HCT116 (cell line): ENCODE results near the gene CATSPERD. TPM values are rescaled to one million over a fixed set of nuclear protein-coding genes. Genes with fewer than 3 reads are reported as not detected.

Experiments used
- ATAC-seq: fragments of 200-7000 bp; cut with Tn5 transposase; 2 replicates; pipeline ENCODE4 v1.9.1; 2020; ENCODE audit warnings: mild to moderate bottlenecking, moderate library complexity
- BruUV-seq: library from RNA; stranded (reverse); fragments of 400-500 nt; replicated peaks from 2 replicates; lab custom pipeline; 2021; lab: Mats Ljungman, UMichigan
- CTCF ChIA-PET: fragments of 300-600 bp; sonication (Branson Sonifier 250); formaldehyde crosslinking; loops from one replicate; lab custom pipeline; 2021; ENCODE audit warnings: antibody characterized with exemption; lab: Charles Lee
- POLR2A ChIA-PET: fragments of 300-600, 350-600 bp; sonication (Branson Sonifier 250); formaldehyde crosslinking; loops from one replicate; lab custom pipeline; 2021; ENCODE audit warnings: antibody characterized with exemption; lab: Charles Lee
- RAD21 ChIA-PET, 2 experiments: fragments of 300-600 bp; sonication (Branson Sonifier 250); formaldehyde crosslinking; loops; one replicate each; lab custom pipeline; 2023; ENCODE audit warnings: low total read pairs in 2 of 2; ENCODE audit not compliant: uncharacterized antibody in 2 of 2, unreplicated experiment in 2 of 2, low non-redundant PET in 1 of 2; lab: Charles Lee
- DNase-seq: peaks from one replicate; pipeline ENCODE4 v3.0.0-alpha.2; 2010; ENCODE audit warnings: low read depth, low spot score
- H2AFZ ChIP-seq: fragments of 200-600 bp; shearing (Covaris generic), sonication (generic); 2 replicates; pipeline ENCODE4 v1.6.1; 2017; ENCODE audit warnings: low read depth, mixed run types, mixed read lengths, antibody characterized with exemption, low read length; ENCODE audit not compliant: poor library complexity, severe bottlenecking
- H3K27ac ChIP-seq: 2 replicates; pipeline ENCODE4 v1.5.1; 2012; ENCODE audit warnings: low read depth, low read length
- H3K27me3 ChIP-seq: fragments of 200-600 bp; sonication (generic); 2 replicates; pipeline ENCODE4 v1.6.1; 2016; ENCODE audit warnings: mixed run types, low read length, mixed read lengths; ENCODE audit not compliant: insufficient read depth
- H3K36me3 ChIP-seq, 2 experiments: fragments of 200-500 bp in 1 of 2; fragments of 200-600 bp in 1 of 2; sonication (Bioruptor generic) in 1 of 2; sonication (generic) in 1 of 2; 2 replicates each; pipeline versions ENCODE4 v1.5.1 to v1.6.1; 2014 to 2016; ENCODE audit warnings: low read length in 2 of 2, inconsistent platforms in 1 of 2, mixed read lengths in 1 of 2, mixed run types in 1 of 2; ENCODE audit not compliant: insufficient read depth in 2 of 2, control insufficient read depth in 1 of 2
- H3K4me1 ChIP-seq, 2 experiments: fragments of 200-600 bp in 1 of 2; sonication (generic) in 1 of 2; 2 replicates each; pipeline versions ENCODE4 v1.5.1 to v1.6.1; 2012 to 2017; ENCODE audit warnings: low read length in 2 of 2, inconsistent platforms in 1 of 2, mild to moderate bottlenecking in 1 of 2, mixed read lengths in 1 of 2, mixed run types in 1 of 2, moderate library complexity in 1 of 2; ENCODE audit not compliant: insufficient read depth in 2 of 2, control insufficient read depth in 1 of 2
- H3K4me2 ChIP-seq: fragments of 200-600 bp; sonication (generic); 2 replicates; pipeline ENCODE4 v1.6.1; 2017; ENCODE audit warnings: mixed run types, low read length, mixed read lengths
- H3K4me3 ChIP-seq, 2 experiments: fragments of 200-600 bp in 1 of 2; sonication (generic) in 1 of 2; replicated peaks in 1 of 2; 2 replicates each; pipeline ENCODE4 v1.5.1; 2011 to 2016; ENCODE audit warnings: low read length in 2 of 2, control low read depth in 1 of 2, low read depth in 1 of 2, mild to moderate bottlenecking in 1 of 2, mixed read lengths in 1 of 2, mixed run types in 1 of 2
- H3K79me2 ChIP-seq: fragments of 200-600 bp; sonication (generic); 2 replicates; pipeline ENCODE4 v1.6.1; 2017; ENCODE audit warnings: mild to moderate bottlenecking, mixed run types, low read length, moderate library complexity, mixed read lengths; ENCODE audit not compliant: insufficient read depth
- H3K9ac ChIP-seq: fragments of 200-600 bp; sonication (generic); 2 replicates; pipeline ENCODE4 v1.6.1; 2016; ENCODE audit warnings: low read length, mixed read lengths
- H3K9me2 ChIP-seq: fragments of 200-600 bp; sonication (generic), shearing (Covaris generic); 2 replicates; pipeline ENCODE4 v1.6.1; 2017; ENCODE audit warnings: mixed run types, mild to moderate bottlenecking, moderate library complexity; ENCODE audit not compliant: insufficient read depth
- H3K9me3 ChIP-seq, 2 experiments: fragments of 200-500 bp in 1 of 2; fragments of 200-600 bp in 1 of 2; sonication (Bioruptor generic) in 1 of 2; sonication (generic) in 1 of 2; 2 replicates each; pipeline ENCODE4 v1.6.1; 2014 to 2017; ENCODE audit warnings: low read length in 2 of 2, mixed read lengths in 2 of 2, inconsistent platforms in 1 of 2, low read depth in 1 of 2, mild to moderate bottlenecking in 1 of 2, mixed run types in 1 of 2, moderate library complexity in 1 of 2; ENCODE audit not compliant: control insufficient read depth in 1 of 2, insufficient read depth in 1 of 2
- H4K20me1 ChIP-seq: fragments of 200-600 bp; sonication (generic), shearing (Covaris generic); 2 replicates; pipeline ENCODE4 v1.6.1; 2017; ENCODE audit warnings: mixed run types, mild to moderate bottlenecking, moderate library complexity; ENCODE audit not compliant: insufficient read depth
- ATF3 ChIP-seq: IDR thresholded peaks from 2 replicates; pipeline ENCODE4 v1.6.1; 2012
- CBX3 ChIP-seq: IDR thresholded peaks from 2 replicates; pipeline ENCODE4 v1.6.1; 2012; ENCODE audit warnings: low read depth
- EGR1 ChIP-seq: IDR thresholded peaks from 2 replicates; pipeline ENCODE4 v1.6.1; 2012; ENCODE audit warnings: low read depth
- EZH2phosphoT487 ChIP-seq: fragments of 200-600 bp; IDR thresholded peaks from 2 replicates; pipeline ENCODE4 v1.6.1; 2018; ENCODE audit warnings: antibody characterized with exemption, borderline replicate concordance
- FOSL1 ChIP-seq: IDR thresholded peaks from 2 replicates; pipeline ENCODE4 v1.6.1; 2012; ENCODE audit warnings: low read depth
- JUND ChIP-seq: IDR thresholded peaks from 2 replicates; pipeline ENCODE4 v1.6.1; 2012
- POLR2A ChIP-seq: IDR thresholded peaks from 2 replicates; pipeline ENCODE4 v1.7.0; 2011; ENCODE audit warnings: borderline replicate concordance; ENCODE audit not compliant: insufficient read depth, insufficient read length; ENCODE audit errors: extremely low read depth
- POLR2AphosphoS5 ChIP-seq: IDR thresholded peaks from 2 replicates; pipeline ENCODE4 v1.6.1; 2011; ENCODE audit warnings: mild to moderate bottlenecking, low read depth, low read length, moderate library complexity
- RAD21 ChIP-seq: IDR thresholded peaks from 2 replicates; pipeline ENCODE4 v1.6.1; 2012; ENCODE audit warnings: low read depth, mild to moderate bottlenecking
- SIN3A ChIP-seq: IDR thresholded peaks from 2 replicates; pipeline ENCODE4 v1.6.1; 2012; ENCODE audit warnings: low read depth
- SRF ChIP-seq: IDR thresholded peaks from 2 replicates; pipeline ENCODE4 v1.6.1; 2012; ENCODE audit warnings: low read depth
- YY1 ChIP-seq: IDR thresholded peaks from 2 replicates; pipeline ENCODE4 v1.6.1; 2011; ENCODE audit warnings: low read length, low read depth, moderate library complexity, mild to moderate bottlenecking; ENCODE audit not compliant: insufficient replicate concordance; ENCODE audit errors: extremely low read depth
- ZNF274 ChIP-seq: fragments of 200-500 bp; sonication (Bioruptor generic); IDR thresholded peaks from 2 replicates; pipeline ENCODE4 v1.6.1; 2014; ENCODE audit warnings: mild to moderate bottlenecking, low read depth, low read length, inconsistent platforms
- intact Hi-C: fragments of 100-400 bp; cut with micrococcal nuclease; formaldehyde crosslinking; loops from 2 replicates; pipeline ENCODE4 v1.10.0; 2022
- total RNA-seq: library from RNA; stranded (reverse); gene quantifications from one replicate; pipeline ENCODE4 v1.2.1, GENCODE V29; 2021; ENCODE audit not compliant: unreplicated experiment
- TF ChIP-seq, protein P1 (sequence below): IDR thresholded peaks from 2 replicates; pipeline ENCODE4 v1.6.1; 2011; ENCODE audit warnings: mild to moderate bottlenecking, low read length, moderate library complexity; ENCODE audit not compliant: insufficient replicate concordance; ENCODE audit errors: extremely low read depth
- TF ChIP-seq, protein P2 (sequence below), 3 experiments: fragments of 200-600 bp in 1 of 3; sonication (generic) in 1 of 3; IDR thresholded peaks in 2 of 3; conservative IDR thresholded peaks in 1 of 3; 2 replicates each; pipeline ENCODE4 v1.5.1; 2012 to 2017; ENCODE audit warnings: low read depth in 2 of 3, low read length in 2 of 3, antibody characterized with exemption in 1 of 3, borderline replicate concordance in 1 of 3, control low read depth in 1 of 3, mild to moderate bottlenecking in 1 of 3, mixed read lengths in 1 of 3, mixed run types in 1 of 3, moderate library complexity in 1 of 3; ENCODE audit not compliant: insufficient read depth in 1 of 3
- TF ChIP-seq, protein P3 (sequence below): IDR thresholded peaks from 2 replicates; pipeline ENCODE4 v1.6.1; 2012; ENCODE audit warnings: low read depth

The CATSPERD gene
- total RNA-seq, 1 experiment from 2014 or later = not detected

- Histone ChIP-seq H3K27me3 (no peaks in the 10 kb centered on the region), H3K4me1 (no peaks in the 10 kb centered on the region; a peak in 1 of 4 replicates), H3K36me3 (peaks cover 35 to 59% of the 10 kb centered on the region in 2 experiments; a peak in 3 of 4 replicates), H3K9me3 (no peaks in the 10 kb centered on the region), H4K20me1 (no peaks in the 10 kb centered on the region), H3K79me2 (peaks cover 28% of the 10 kb centered on the region; the same call in 1 of the 2 replicates), H3K4me3 (no peak overlapping the region), H3K9me2 (no peaks in the 10 kb centered on the region), H3K27ac (no peak overlapping the region), H3K9ac (no peak overlapping the region), H2AFZ (no peak overlapping the region), H3K4me2 (no peak overlapping the region)
- ChIA-PET POLR2A (no interaction called here), CTCF (no interaction called here), RAD21 (no interaction called here)
- TF ChIP-seq SRF (no peak), JUND (no peak), POLR2AphosphoS5 (no peak), SIN3A (no peak), YY1 (no peak), ATF3 (no peak), FOSL1 (no peak), EGR1 (no peak), RAD21 (no peak), ZNF274 (no peak), POLR2A (no peak), EZH2phosphoT487 (no peak), CBX3 (no peak)
- TF ChIP-seq, protein P1, sequence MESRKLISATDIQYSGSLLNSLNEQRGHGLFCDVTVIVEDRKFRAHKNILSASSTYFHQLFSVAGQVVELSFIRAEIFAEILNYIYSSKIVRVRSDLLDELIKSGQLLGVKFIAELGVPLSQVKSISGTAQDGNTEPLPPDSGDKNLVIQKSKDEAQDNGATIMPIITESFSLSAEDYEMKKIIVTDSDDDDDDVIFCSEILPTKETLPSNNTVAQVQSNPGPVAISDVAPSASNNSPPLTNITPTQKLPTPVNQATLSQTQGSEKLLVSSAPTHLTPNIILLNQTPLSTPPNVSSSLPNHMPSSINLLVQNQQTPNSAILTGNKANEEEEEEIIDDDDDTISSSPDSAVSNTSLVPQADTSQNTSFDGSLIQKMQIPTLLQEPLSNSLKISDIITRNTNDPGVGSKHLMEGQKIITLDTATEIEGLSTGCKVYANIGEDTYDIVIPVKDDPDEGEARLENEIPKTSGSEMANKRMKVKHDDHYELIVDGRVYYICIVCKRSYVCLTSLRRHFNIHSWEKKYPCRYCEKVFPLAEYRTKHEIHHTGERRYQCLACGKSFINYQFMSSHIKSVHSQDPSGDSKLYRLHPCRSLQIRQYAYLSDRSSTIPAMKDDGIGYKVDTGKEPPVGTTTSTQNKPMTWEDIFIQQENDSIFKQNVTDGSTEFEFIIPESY = no peak
- TF ChIP-seq, protein P2, sequence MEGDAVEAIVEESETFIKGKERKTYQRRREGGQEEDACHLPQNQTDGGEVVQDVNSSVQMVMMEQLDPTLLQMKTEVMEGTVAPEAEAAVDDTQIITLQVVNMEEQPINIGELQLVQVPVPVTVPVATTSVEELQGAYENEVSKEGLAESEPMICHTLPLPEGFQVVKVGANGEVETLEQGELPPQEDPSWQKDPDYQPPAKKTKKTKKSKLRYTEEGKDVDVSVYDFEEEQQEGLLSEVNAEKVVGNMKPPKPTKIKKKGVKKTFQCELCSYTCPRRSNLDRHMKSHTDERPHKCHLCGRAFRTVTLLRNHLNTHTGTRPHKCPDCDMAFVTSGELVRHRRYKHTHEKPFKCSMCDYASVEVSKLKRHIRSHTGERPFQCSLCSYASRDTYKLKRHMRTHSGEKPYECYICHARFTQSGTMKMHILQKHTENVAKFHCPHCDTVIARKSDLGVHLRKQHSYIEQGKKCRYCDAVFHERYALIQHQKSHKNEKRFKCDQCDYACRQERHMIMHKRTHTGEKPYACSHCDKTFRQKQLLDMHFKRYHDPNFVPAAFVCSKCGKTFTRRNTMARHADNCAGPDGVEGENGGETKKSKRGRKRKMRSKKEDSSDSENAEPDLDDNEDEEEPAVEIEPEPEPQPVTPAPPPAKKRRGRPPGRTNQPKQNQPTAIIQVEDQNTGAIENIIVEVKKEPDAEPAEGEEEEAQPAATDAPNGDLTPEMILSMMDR (IDR thresholded peaks at IDR 0.05 in 2 of 3, conservative IDR thresholded peaks at IDR 0.05 in 1 of 3; ENCODE audit: borderline replicate concordance in 1 of 3, insufficient read depth in 1 of 3, low read depth in 2 of 3, low read length in 2 of 3) = no peak
- TF ChIP-seq, protein P3, sequence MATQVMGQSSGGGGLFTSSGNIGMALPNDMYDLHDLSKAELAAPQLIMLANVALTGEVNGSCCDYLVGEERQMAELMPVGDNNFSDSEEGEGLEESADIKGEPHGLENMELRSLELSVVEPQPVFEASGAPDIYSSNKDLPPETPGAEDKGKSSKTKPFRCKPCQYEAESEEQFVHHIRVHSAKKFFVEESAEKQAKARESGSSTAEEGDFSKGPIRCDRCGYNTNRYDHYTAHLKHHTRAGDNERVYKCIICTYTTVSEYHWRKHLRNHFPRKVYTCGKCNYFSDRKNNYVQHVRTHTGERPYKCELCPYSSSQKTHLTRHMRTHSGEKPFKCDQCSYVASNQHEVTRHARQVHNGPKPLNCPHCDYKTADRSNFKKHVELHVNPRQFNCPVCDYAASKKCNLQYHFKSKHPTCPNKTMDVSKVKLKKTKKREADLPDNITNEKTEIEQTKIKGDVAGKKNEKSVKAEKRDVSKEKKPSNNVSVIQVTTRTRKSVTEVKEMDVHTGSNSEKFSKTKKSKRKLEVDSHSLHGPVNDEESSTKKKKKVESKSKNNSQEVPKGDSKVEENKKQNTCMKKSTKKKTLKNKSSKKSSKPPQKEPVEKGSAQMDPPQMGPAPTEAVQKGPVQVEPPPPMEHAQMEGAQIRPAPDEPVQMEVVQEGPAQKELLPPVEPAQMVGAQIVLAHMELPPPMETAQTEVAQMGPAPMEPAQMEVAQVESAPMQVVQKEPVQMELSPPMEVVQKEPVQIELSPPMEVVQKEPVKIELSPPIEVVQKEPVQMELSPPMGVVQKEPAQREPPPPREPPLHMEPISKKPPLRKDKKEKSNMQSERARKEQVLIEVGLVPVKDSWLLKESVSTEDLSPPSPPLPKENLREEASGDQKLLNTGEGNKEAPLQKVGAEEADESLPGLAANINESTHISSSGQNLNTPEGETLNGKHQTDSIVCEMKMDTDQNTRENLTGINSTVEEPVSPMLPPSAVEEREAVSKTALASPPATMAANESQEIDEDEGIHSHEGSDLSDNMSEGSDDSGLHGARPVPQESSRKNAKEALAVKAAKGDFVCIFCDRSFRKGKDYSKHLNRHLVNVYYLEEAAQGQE = no peak
- DNase-seq (no peak), ATAC-seq (no peak)
- no TSS peak for BruUV-seq
- intact Hi-C loops = no loop called here
Measured at GRCh38 chr19:5706876-5707573, 13.4 kb upstream of the CATSPERD start.
